ENCODE results near the gene OSBP2. TPM values are rescaled to one million over a fixed set of nuclear protein-coding genes. Genes with fewer than 3 reads are reported as not detected.

Gene OSBP2
- polyA plus RNA-seq, 1 donor (not counting 4 experiments of a cell fraction or from before 2014, with no cell fraction given), result 3.0 TPM

DNA sequence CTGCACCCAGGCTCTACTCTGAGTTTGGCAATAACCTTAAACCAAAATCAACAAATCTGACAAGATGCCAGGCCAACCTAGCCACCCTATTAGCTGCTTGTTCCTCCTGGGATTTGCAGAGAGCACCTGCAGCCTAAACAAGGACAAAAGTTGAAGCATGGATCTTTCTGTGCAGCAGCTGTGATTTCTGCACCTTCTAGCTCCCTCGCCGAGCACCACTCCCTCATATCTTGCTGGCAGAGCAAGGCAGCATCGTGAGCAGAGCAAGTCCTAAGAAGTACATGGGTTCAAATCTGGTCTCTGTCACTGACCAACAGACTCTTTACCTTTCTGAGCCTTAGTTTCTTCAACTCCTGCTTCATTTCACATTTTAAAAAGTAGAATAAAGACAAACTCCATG is 235.6 kb downstream of the OSBP2 start:
- no peak overlapping the region for H3K9ac ChIP-seq (ENCODE audit: control insufficient read depth, extremely low read depth, insufficient read depth, low read length)
- H4K20me1 ChIP-seq (ENCODE audit: control insufficient read depth, extremely low read depth, insufficient read depth, low read length), result no peaks in the 10 kb centered on the region
- DNase-seq (ENCODE audit: low read depth, low spot score) (no peak), FAIRE-seq (no peak)
- no peaks in the 10 kb centered on the region for H3K9me3 ChIP-seq (ENCODE audit: control insufficient read depth, low read depth, low read length)
- no peak overlapping the region for H2AFZ ChIP-seq (ENCODE audit: control insufficient read depth, low read length)
- no peaks in the 10 kb centered on the region for H3K27me3 ChIP-seq (ENCODE audit: control insufficient read depth, extremely low read depth, insufficient read depth, low read length)
- H3K4me1 ChIP-seq (ENCODE audit: control insufficient read depth, extremely low read depth, insufficient read depth, low read length), result no peaks in the 10 kb centered on the region
- dilution Hi-C loops (cut with MboI; ENCODE audit: extremely low pct_ligation_motif_present, low sequenced_read_pairs), result no loop called here
- TF ChIP-seq, protein P1, sequence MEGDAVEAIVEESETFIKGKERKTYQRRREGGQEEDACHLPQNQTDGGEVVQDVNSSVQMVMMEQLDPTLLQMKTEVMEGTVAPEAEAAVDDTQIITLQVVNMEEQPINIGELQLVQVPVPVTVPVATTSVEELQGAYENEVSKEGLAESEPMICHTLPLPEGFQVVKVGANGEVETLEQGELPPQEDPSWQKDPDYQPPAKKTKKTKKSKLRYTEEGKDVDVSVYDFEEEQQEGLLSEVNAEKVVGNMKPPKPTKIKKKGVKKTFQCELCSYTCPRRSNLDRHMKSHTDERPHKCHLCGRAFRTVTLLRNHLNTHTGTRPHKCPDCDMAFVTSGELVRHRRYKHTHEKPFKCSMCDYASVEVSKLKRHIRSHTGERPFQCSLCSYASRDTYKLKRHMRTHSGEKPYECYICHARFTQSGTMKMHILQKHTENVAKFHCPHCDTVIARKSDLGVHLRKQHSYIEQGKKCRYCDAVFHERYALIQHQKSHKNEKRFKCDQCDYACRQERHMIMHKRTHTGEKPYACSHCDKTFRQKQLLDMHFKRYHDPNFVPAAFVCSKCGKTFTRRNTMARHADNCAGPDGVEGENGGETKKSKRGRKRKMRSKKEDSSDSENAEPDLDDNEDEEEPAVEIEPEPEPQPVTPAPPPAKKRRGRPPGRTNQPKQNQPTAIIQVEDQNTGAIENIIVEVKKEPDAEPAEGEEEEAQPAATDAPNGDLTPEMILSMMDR (optimal IDR thresholded peaks at IDR 0.05 in 1 of 3, IDR thresholded peaks at IDR 0.05 in 1 of 3, conservative IDR thresholded peaks at IDR 0.05 in 1 of 3; ENCODE audit: extremely low read depth in 1 of 3, insufficient read depth in 2 of 3, low read length in 3 of 3), result no peak
- no peak for TF ChIP-seq EZH2 (IDR thresholded peaks at IDR 0.05; ENCODE audit: low read length)
- H3K27ac ChIP-seq (ENCODE audit: control insufficient read depth, insufficient read depth, low read length), result no peak overlapping the region
- H3K79me2 ChIP-seq (ENCODE audit: control insufficient read depth, insufficient read depth, low read length), result no peaks in the 10 kb centered on the region
- H3K4me2 ChIP-seq (ENCODE audit: control insufficient read depth, extremely low read depth, insufficient read depth, low read depth, low read length), result no peak overlapping the region
- H3K36me3 ChIP-seq (ENCODE audit: control insufficient read depth in 2 of 2, extremely low read depth in 1 of 2, insufficient read depth in 2 of 2, low read length in 2 of 2), result peaks cover 35 to 57% of the 10 kb centered on the region in 2 experiments
- no peak overlapping the region for H3K4me3 ChIP-seq (ENCODE audit: control insufficient read depth in 2 of 3, extremely low read depth in 1 of 3, insufficient read depth in 2 of 3, low read depth in 1 of 3, low read length in 3 of 3)
- no peaks in the 10 kb centered on the region for H3K9me1 ChIP-seq (ENCODE audit: control insufficient read depth, extremely low read depth, insufficient read depth, low read length)

DNA sequence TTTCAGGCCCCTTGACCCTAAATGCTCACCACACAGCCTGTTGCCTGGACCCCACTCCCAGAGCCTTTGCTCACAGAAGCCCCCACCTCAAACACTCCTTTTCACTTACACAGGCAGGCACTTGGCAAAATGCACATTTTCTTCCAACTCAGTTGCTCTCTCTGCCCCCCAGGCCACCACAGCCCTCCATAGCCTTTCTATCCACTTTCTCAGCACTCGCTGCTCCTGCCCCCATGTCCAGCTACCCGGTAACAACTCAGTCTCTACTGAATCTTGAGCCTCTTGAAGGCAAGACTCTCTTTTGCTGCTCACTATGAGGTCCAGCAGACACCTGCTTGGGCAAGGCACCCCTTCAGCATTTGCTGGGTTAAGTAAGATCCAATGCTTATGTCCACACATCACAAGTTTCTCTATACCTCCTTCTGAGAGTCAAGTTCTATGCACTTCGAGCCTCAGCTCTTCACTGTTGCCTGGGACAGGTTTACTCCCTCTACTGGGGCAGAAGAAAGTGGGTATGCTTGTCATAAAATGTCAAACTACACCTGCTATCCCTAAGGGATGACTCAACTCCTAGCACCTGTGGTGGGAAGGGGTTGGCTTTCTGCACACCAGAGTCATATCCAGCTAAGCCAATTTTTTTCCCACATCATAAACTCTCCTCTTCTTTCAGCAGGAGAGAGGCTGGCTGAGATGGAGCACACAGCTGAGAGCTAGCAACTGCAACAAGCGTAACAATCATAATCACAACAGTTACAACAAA is 237.0 kb downstream of the OSBP2 start:
- H3K4me1 ChIP-seq (ENCODE audit: control insufficient read depth, extremely low read depth, insufficient read depth, low read length), result no peaks in the 10 kb centered on the region
- no peak overlapping the region for H2AFZ ChIP-seq (ENCODE audit: control insufficient read depth, low read length)
- no peaks in the 10 kb centered on the region for H3K9me1 ChIP-seq (ENCODE audit: control insufficient read depth, extremely low read depth, insufficient read depth, low read length)
- DNase-seq (ENCODE audit: low read depth, low spot score) (no peak), FAIRE-seq (no peak)
- H4K20me1 ChIP-seq (ENCODE audit: control insufficient read depth, extremely low read depth, insufficient read depth, low read length), result no peaks in the 10 kb centered on the region
- H3K4me2 ChIP-seq (ENCODE audit: control insufficient read depth, extremely low read depth, insufficient read depth, low read depth, low read length), result no peak overlapping the region
- H3K4me3 ChIP-seq (ENCODE audit: control insufficient read depth in 2 of 3, extremely low read depth in 1 of 3, insufficient read depth in 2 of 3, low read depth in 1 of 3, low read length in 3 of 3), result no peak overlapping the region
- TF ChIP-seq, protein P1 (optimal IDR thresholded peaks at IDR 0.05 in 1 of 3, IDR thresholded peaks at IDR 0.05 in 1 of 3, conservative IDR thresholded peaks at IDR 0.05 in 1 of 3; ENCODE audit: extremely low read depth in 1 of 3, insufficient read depth in 2 of 3, low read length in 3 of 3), result no peak
- no peak for TF ChIP-seq EZH2 (IDR thresholded peaks at IDR 0.05; ENCODE audit: low read length)
- no peaks in the 10 kb centered on the region for H3K27me3 ChIP-seq (ENCODE audit: control insufficient read depth, extremely low read depth, insufficient read depth, low read length)
- peaks cover 38 to 53% of the 10 kb centered on the region in 2 experiments for H3K36me3 ChIP-seq (ENCODE audit: control insufficient read depth in 2 of 2, extremely low read depth in 1 of 2, insufficient read depth in 2 of 2, low read length in 2 of 2)
- no peaks in the 10 kb centered on the region for H3K79me2 ChIP-seq (ENCODE audit: control insufficient read depth, insufficient read depth, low read length)
- dilution Hi-C loops (cut with MboI; ENCODE audit: extremely low pct_ligation_motif_present, low sequenced_read_pairs), result no loop called here
- H3K27ac ChIP-seq (ENCODE audit: control insufficient read depth, insufficient read depth, low read length), result no peak overlapping the region
- H3K9me3 ChIP-seq (ENCODE audit: control insufficient read depth, low read depth, low read length), result no peaks in the 10 kb centered on the region
- H3K9ac ChIP-seq (ENCODE audit: control insufficient read depth, extremely low read depth, insufficient read depth, low read length), result no peak overlapping the region

Measured in keratinocyte (primary cell).